IPS-NIHi7 (cell line): ENCODE measurements around the gene GCK.

Experiments used
- DNase-seq: peaks from one replicate; pipeline ENCODE4 v3.0.0; 2012; ENCODE audit warnings: mixed read lengths; ENCODE audit errors: extremely low spot score

Gene GCK

GRCh38 chr7:44104860-44105771, 84.1 kb downstream of the GCK start:
- DNase-seq: peak; percentile 51

GRCh38 chr7:44103923-44104859, 85.0 kb downstream of the GCK start, which contains the start of gene AEBP1:
Gene AEBP1, plus strand, starts transcription at chr7:44104345. Its CDS starts 321 bp downstream, at chr7:44104666.
- DNase-seq: peak; percentile 78

- DNase-seq: no peak
These were observed 85.7 kb downstream of the GCK start for GRCh38 chr7:44103566-44103922.

GRCh38 chr7:44102846-44103565, 86.2 kb downstream of the GCK start:
- DNase-seq: no peak

- no peak for DNase-seq
These were observed 87.0 kb downstream of the GCK start for GRCh38 chr7:44101966-44102845.

- DNase-seq: no peak
These were observed 87.8 kb downstream of the GCK start for GRCh38 chr7:44101303-44101965.

- DNase-seq: no peak
These were observed 88.6 kb downstream of the GCK start for GRCh38 chr7:44100458-44101302.

GRCh38 chr7:44099669-44100068, 89.6 kb downstream of the GCK start:
- no peak for DNase-seq

GRCh38 chr7:44098092-44099068, 90.9 kb downstream of the GCK start:
- DNase-seq: no peak

- no peak for DNase-seq
These were observed 91.9 kb downstream of the GCK start for GRCh38 chr7:44097064-44097932.

GRCh38 chr7:44096326-44096881, 92.8 kb downstream of the GCK start:
- no peak for DNase-seq

- DNase-seq: no peak
These were observed 93.5 kb downstream of the GCK start for GRCh38 chr7:44095781-44096180.

- DNase-seq: no peak
These were observed 94.2 kb downstream of the GCK start for GRCh38 chr7:44094883-44095592.

- DNase-seq: no peak
These were observed 94.9 kb downstream of the GCK start for GRCh38 chr7:44094365-44094764.
